Neutrophil (primary cell): ENCODE data around the gene ZNF467.

Source experiments
- H3K27ac ChIP-seq: fragments of 200-600 bp; sonication (generic); 2 replicates; pipeline ENCODE4 v1.5.1; 2016; ENCODE audit warnings: mild to moderate bottlenecking, moderate library complexity
- H3K27me3 ChIP-seq: fragments of 200-600 bp; sonication (generic); 2 replicates; pipeline ENCODE4 v1.6.0; 2016; ENCODE audit warnings: mild to moderate bottlenecking
- H3K36me3 ChIP-seq: fragments of 200-600 bp; sonication (generic); 2 replicates; pipeline ENCODE4 v1.5.1; 2017
- H3K4me1 ChIP-seq, 2 experiments: fragments of 200-600 bp in 1 of 2; sonication (generic) in 1 of 2; 1 replicate in 1 of 2; 2 replicates in 1 of 2; pipeline versions ENCODE4 v1.5.1 to v1.6.1; 2013 to 2016; ENCODE audit warnings: low read depth in 1 of 2, low read length in 1 of 2, mild to moderate bottlenecking in 1 of 2, moderate library complexity in 1 of 2; ENCODE audit not compliant: control insufficient read depth in 1 of 2, insufficient read depth in 1 of 2
- H3K4me3 ChIP-seq, 2 experiments: fragments of 200-600 bp in 1 of 2; sonication (generic) in 1 of 2; 1 replicate in 1 of 2; 2 replicates in 1 of 2; pipeline ENCODE4 v1.5.1; 2013 to 2016; ENCODE audit warnings: low read depth in 1 of 2, low read length in 1 of 2, mild to moderate bottlenecking in 1 of 2, moderate library complexity in 1 of 2
- H3K9me3 ChIP-seq: fragments of 200-600 bp; sonication (generic); 2 replicates; pipeline ENCODE4 v1.5.1; 2016
- TF ChIP-seq, protein P1 (sequence below): fragments of 200-600 bp; sonication (generic); IDR thresholded peaks from 2 replicates; pipeline ENCODE4 v1.5.1; 2016; ENCODE audit warnings: antibody characterized with exemption

ZNF467 gene

DNA sequence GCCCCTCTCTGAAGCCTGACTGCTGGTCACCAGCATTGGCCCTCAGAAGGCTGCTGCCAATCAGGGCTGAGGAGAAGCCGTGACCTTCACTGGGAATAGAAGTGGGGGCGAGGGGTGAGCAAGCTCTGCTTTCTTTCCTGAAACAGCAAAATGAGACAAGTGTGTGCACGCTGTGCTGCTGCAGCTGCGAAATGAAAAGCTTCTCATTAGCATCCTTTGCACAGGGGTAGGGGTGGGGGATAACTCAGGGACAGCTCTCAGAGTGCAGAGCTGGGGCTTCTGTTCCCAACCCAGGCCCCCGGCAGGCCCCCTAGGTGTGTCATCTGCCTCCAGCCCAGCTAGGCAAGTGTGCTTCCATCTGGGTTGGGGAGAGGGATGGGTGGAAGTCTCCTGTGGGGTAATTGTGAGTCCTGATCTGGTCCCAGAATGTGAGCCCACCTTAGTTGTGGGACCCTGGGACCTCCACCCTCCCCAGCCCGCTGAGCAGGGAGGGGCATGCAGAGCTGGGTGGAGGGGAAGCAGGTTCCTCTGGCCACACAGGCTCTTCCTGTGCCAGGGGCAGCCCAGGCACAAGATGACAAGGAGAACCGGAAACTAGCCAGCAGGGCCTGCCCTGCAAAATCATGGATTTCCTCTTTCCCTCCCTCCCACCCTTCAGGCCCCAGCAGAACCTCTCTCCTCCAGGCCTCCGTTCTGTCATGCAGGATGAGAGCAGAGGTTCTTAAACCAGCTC lies 22.2 kb downstream of the ZNF467 start:
- Histone ChIP-seq H3K9me3 (no peaks in the 10 kb centered on the region), H3K4me3 (no peak overlapping the region), H3K4me1 (peaks cover 14 to 18% of the 10 kb centered on the region in 2 experiments), H3K36me3 (no peaks in the 10 kb centered on the region), H3K27ac (no peak overlapping the region), H3K27me3 (no peaks in the 10 kb centered on the region)
- TF ChIP-seq, protein P1, sequence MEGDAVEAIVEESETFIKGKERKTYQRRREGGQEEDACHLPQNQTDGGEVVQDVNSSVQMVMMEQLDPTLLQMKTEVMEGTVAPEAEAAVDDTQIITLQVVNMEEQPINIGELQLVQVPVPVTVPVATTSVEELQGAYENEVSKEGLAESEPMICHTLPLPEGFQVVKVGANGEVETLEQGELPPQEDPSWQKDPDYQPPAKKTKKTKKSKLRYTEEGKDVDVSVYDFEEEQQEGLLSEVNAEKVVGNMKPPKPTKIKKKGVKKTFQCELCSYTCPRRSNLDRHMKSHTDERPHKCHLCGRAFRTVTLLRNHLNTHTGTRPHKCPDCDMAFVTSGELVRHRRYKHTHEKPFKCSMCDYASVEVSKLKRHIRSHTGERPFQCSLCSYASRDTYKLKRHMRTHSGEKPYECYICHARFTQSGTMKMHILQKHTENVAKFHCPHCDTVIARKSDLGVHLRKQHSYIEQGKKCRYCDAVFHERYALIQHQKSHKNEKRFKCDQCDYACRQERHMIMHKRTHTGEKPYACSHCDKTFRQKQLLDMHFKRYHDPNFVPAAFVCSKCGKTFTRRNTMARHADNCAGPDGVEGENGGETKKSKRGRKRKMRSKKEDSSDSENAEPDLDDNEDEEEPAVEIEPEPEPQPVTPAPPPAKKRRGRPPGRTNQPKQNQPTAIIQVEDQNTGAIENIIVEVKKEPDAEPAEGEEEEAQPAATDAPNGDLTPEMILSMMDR: no peak

DNA sequence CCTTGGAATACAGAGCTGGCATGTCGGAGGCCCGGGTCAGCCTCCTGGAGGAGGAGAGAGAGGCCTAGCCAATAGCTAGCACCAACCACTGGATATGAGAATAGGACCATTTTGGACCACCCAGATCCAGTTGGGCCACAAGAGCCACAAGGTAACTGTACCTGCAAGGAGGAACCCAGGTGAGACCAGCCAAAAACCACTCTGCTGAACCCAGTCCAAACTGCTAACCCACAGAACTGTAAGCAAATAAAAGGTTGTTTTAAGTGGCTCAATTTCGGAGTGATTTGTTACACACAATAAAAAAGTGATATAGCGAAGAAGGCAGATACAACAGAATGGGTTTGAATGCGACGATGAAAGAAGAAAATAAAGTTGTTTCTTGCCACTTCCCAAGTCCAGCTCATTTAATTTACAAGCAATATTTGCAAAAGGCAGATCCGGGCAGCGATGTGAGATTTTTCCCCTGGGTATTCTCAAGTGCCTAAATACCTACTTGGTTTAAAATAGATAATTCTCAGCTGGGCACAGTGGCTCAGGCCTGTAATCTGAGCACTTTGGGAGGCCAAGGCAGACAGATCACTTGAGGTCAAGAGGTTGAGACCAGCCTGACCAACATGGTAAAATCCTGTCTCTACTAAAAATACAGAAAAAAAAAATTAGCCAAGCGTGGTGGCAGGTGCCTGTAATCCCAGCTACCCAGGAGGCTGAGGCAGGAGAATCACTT lies 23.1 kb downstream of the ZNF467 start:
- H3K9me3 ChIP-seq: no peaks in the 10 kb centered on the region
- peaks cover 14 to 18% of the 10 kb centered on the region in 2 experiments for H3K4me1 ChIP-seq
- H3K36me3 ChIP-seq: no peaks in the 10 kb centered on the region
- H3K27me3 ChIP-seq: no peaks in the 10 kb centered on the region
- no peak overlapping the region for H3K27ac ChIP-seq
- TF ChIP-seq, protein P1: no peak
- H3K4me3 ChIP-seq: no peak overlapping the region

DNA sequence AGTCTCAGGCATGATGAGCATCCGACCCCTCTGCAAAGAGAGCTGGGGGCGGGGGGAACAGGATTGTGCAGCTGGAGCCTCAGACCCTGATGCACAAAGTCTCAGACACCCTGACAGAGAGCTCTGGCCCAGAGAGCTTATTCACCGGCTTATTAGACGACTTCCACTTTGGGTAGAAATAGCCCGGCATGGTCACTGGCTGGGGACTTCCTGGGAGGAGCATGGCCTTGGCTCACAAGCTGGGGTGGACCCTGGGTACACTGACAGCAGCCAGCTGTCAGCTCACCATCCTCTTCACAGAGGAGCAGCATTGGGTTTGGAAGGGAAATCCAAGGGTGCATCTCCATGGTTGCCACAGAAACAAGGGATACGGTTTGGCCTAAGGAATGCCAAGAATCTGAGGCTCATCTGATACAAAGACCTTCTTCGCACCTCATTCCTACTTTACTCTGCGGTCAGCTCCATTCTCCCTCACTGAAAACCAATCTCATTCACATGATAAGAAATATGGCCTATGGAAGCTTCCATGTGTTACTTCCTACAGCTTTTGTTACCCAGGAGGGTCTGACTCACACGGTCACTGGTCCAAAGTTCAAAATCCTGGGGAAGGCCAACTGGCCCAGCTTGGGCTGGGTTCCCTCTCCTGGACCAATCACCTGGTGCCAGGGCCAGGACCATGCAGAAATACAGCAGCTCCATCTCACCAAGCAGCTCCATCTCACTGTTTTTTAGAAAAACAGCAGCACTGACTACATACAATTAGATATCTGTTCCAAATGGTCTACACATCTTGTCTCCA lies 25.1 kb downstream of the ZNF467 start:
- Histone ChIP-seq H3K27ac (no peak overlapping the region), H3K4me1 (peaks cover 8 to 9% of the 10 kb centered on the region in 2 experiments), H3K9me3 (no peaks in the 10 kb centered on the region), H3K36me3 (no peaks in the 10 kb centered on the region), H3K4me3 (no peak overlapping the region), H3K27me3 (peaks cover 14% of the 10 kb centered on the region)
- TF ChIP-seq, protein P1: no peak

DNA sequence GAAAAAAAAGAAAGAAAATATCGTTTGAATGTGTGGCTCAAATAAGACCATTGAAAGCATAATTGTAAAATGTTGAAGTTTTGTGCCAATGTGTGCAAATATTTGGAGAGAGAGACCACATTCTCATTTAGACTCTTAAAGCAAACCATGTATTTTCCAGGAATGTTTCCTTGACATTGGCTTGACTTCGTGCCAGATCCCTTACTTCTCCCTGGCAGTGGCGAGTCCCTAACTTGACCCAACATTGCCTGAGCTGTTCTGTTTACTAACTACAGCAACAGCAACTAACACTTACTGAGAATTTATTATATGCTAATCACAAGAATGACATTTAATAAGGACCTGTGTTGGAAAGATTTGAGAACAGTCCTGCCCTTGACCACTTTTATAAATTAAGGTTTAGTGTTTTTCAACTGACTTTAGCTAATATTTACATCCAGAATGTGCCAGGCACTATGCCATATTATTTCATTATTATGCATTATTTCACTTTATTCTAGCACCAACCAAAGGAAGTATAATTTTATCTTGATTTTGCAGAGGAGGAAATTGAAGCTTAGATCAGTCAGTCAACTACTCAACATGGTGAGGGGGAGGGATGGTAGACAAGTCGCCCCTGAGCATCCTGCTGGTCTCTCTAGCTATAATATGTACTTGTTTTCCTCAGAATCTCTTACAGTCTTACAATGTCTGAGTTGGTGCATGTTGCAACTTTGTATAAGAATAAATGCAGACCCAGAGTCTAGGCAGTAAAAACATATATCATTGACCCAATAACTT lies 29.7 kb downstream of the ZNF467 start:
- TF ChIP-seq, protein P1: no peak
- no peaks in the 10 kb centered on the region for H3K36me3 ChIP-seq
- no peak overlapping the region for H3K27ac ChIP-seq
- peaks cover 44% of the 10 kb centered on the region for H3K27me3 ChIP-seq
- peaks cover 9 to 11% of the 10 kb centered on the region in 2 experiments for H3K4me1 ChIP-seq
- no peaks in the 10 kb centered on the region for H3K9me3 ChIP-seq
- no peak overlapping the region for H3K4me3 ChIP-seq
